ENCODE measurements around the gene ASB5.

Gene ASB5

DNA sequence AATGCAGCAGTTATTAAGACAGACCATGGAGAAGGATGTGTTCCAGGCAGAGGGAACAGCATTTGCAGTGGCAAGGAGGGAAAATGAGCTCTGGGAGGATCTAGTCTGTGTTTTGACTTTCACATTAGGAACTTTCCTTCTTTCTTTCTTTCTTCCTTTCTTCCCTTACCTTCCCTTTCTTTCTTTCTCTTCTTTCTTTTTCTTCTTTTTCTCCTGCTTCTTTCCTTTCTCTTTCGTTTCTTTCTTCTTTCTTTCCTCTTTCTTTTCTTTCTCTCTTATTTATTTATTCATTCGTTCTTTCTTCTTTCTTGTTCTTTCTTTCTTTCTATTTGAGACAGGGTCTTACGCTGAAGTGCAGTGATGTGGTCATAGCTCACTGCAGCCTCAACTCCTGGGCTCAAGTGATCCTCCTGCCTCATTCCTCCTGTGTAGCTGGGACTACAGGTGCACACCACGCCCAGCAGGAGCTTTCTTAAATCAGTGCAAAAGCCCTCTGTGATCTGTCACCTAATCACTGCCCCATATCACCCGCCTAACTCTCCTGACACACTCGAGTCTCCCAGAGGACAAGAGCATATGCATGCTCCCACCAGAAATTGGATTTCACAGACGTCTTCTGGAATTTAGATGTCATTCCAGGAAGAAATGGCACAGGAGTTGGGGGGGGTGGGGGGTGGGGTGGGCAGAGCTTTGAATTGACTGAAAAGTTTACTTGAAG lies 58.3 kb downstream of the ASB5 start:
- TF ChIP-seq POLR2AphosphoS5 (IDR thresholded peaks at IDR 0.05; ENCODE audit: low read depth, low read length) = no peak
- TF ChIP-seq SIN3A (IDR thresholded peaks at IDR 0.05; ENCODE audit: borderline replicate concordance, insufficient read depth, low read length) = no peak
- TF ChIP-seq, protein P1, sequence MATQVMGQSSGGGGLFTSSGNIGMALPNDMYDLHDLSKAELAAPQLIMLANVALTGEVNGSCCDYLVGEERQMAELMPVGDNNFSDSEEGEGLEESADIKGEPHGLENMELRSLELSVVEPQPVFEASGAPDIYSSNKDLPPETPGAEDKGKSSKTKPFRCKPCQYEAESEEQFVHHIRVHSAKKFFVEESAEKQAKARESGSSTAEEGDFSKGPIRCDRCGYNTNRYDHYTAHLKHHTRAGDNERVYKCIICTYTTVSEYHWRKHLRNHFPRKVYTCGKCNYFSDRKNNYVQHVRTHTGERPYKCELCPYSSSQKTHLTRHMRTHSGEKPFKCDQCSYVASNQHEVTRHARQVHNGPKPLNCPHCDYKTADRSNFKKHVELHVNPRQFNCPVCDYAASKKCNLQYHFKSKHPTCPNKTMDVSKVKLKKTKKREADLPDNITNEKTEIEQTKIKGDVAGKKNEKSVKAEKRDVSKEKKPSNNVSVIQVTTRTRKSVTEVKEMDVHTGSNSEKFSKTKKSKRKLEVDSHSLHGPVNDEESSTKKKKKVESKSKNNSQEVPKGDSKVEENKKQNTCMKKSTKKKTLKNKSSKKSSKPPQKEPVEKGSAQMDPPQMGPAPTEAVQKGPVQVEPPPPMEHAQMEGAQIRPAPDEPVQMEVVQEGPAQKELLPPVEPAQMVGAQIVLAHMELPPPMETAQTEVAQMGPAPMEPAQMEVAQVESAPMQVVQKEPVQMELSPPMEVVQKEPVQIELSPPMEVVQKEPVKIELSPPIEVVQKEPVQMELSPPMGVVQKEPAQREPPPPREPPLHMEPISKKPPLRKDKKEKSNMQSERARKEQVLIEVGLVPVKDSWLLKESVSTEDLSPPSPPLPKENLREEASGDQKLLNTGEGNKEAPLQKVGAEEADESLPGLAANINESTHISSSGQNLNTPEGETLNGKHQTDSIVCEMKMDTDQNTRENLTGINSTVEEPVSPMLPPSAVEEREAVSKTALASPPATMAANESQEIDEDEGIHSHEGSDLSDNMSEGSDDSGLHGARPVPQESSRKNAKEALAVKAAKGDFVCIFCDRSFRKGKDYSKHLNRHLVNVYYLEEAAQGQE (IDR thresholded peaks at IDR 0.05; ENCODE audit: insufficient read depth in 1 of 2, low read depth in 2 of 2, low read length in 2 of 2) = no peak
- no peak for TF ChIP-seq TAF1 (IDR thresholded peaks at IDR 0.05; ENCODE audit: borderline replicate concordance, insufficient read depth, low read length)
- TF ChIP-seq FOXP2 (optimal IDR thresholded peaks at IDR 0.05; ENCODE audit: borderline replicate concordance, extremely low read depth, extremely low read length, insufficient read depth) = no peak

DNA sequence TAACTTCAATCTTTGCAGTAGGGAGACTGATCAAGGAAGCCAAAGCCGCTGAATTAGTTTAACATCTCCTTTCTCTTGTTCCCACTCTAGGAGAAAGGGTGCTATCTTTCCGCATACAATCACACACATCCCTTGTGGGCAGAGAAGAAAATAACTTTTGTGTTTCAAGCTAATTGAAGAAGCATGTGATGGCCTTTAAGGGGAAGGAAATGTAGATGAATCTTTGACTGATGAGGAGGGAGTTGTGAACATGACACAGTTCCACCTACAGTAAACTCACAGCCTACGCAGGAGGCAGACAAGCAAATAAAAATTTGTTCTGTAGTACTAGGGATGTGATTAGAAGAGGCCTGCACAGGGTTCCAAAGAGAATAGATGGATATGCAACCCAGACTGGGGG lies 58.9 kb downstream of the ASB5 start:
- TF ChIP-seq, protein P1 (IDR thresholded peaks at IDR 0.05; ENCODE audit: insufficient read depth in 1 of 2, low read depth in 2 of 2, low read length in 2 of 2) = no peak
- TF ChIP-seq SIN3A (IDR thresholded peaks at IDR 0.05; ENCODE audit: borderline replicate concordance, insufficient read depth, low read length) = no peak
- no peak for TF ChIP-seq POLR2AphosphoS5 (IDR thresholded peaks at IDR 0.05; ENCODE audit: low read depth, low read length)
- no peak for TF ChIP-seq TAF1 (IDR thresholded peaks at IDR 0.05; ENCODE audit: borderline replicate concordance, insufficient read depth, low read length)
- TF ChIP-seq FOXP2 (optimal IDR thresholded peaks at IDR 0.05; ENCODE audit: borderline replicate concordance, extremely low read depth, extremely low read length, insufficient read depth) = no peak

DNA sequence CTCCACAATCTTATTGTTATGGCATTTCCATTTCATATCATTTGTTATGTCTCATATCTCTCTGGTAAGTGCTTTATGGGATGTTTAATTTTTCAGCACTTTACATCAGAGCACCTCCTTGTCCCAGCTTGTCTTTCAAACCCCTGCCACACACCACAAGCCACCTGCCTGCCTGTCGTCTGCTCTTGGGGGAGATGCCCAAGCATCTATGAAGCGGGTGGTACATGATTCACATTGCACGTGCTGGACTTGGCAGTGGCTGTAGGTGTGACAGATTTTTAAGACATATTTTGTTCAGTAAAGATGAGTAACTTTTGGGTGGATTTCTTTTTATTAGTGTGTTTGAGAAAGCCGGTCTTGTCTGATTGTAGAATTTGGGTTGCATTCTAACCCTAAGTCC lies 59.5 kb downstream of the ASB5 start:
- TF ChIP-seq, protein P1 (IDR thresholded peaks at IDR 0.05; ENCODE audit: insufficient read depth in 1 of 2, low read depth in 2 of 2, low read length in 2 of 2) = no peak
- TF ChIP-seq POLR2AphosphoS5 (IDR thresholded peaks at IDR 0.05; ENCODE audit: low read depth, low read length) (no peak), TAF1 (IDR thresholded peaks at IDR 0.05; ENCODE audit: borderline replicate concordance, insufficient read depth, low read length) (no peak), SIN3A (IDR thresholded peaks at IDR 0.05; ENCODE audit: borderline replicate concordance, insufficient read depth, low read length) (no peak), FOXP2 (optimal IDR thresholded peaks at IDR 0.05; ENCODE audit: borderline replicate concordance, extremely low read depth, extremely low read length, insufficient read depth) (no peak)

DNA sequence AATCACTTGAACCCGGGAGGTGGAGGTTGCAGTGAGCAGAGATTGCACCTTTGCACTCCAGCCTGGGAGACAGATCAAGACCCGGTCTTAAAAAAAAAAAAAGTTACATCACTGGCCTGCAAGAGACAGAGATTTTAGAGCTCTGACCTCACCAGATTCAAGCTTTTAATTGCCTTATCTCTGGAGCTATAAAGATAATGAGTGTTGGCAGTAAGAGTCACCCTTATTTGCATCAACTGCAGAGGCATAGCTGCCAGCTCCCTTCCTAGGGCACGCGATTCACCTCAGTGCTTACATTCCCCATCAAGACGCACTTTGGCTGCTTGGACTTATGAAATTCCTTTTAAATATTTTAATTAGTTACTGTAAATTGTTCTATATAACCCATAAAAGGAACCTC lies 61.2 kb downstream of the ASB5 start:
- TF ChIP-seq POLR2AphosphoS5 (IDR thresholded peaks at IDR 0.05; ENCODE audit: low read depth, low read length) (no peak), TAF1 (IDR thresholded peaks at IDR 0.05; ENCODE audit: borderline replicate concordance, insufficient read depth, low read length) (no peak), SIN3A (IDR thresholded peaks at IDR 0.05; ENCODE audit: borderline replicate concordance, insufficient read depth, low read length) (no peak), FOXP2 (optimal IDR thresholded peaks at IDR 0.05; ENCODE audit: borderline replicate concordance, extremely low read depth, extremely low read length, insufficient read depth) (no peak)
- TF ChIP-seq, protein P1 (IDR thresholded peaks at IDR 0.05; ENCODE audit: insufficient read depth in 1 of 2, low read depth in 2 of 2, low read length in 2 of 2) = no peak
